ENCODE results near the gene RRP1. TPM values are rescaled to one million over a fixed set of nuclear protein-coding genes. Genes with fewer than 3 reads are reported as not detected.

Gene RRP1
- total RNA-seq, 1 experiment from 2014 or later = 53.9 TPM

DNA sequence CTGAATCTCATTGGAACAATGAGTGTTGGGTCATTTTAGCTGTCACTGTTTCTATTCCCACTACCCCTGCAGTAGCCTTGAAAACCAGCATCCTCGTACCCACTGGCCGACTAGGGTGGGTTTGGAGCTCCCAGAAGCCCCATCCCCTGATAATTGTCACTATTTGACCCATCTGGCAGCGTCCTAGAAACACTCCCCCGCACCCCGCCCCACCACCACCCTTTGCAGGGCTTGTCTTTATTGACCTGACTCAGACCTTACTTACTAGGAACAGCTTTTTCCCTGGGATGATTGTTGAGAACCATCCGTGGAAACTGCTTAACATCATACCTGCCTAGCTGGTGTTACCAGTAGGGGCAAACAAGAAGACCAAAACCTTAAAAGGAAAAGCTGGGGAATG, 47.2 kb downstream of the RRP1 start:
- no peaks in the 10 kb centered on the region for H3K9me3 ChIP-seq (ENCODE audit: control insufficient read depth in 1 of 2, insufficient read depth in 1 of 2, low read depth in 1 of 2, low read length in 2 of 2)
- no peaks in the 10 kb centered on the region for H3K36me3 ChIP-seq (ENCODE audit: control insufficient read depth in 1 of 2, insufficient read depth in 2 of 2, low read length in 2 of 2)
- H3K4me1 ChIP-seq (ENCODE audit: control insufficient read depth in 1 of 2, insufficient read depth in 2 of 2, low read length in 2 of 2) = no peaks in the 10 kb centered on the region
- POLR2A ChIA-PET = no interaction called here
- intact Hi-C loops (cut with micrococcal nuclease) = no loop called here
- RAD21 ChIA-PET (ENCODE audit: low non-redundant PET in 1 of 2, low total read pairs in 2 of 2, uncharacterized antibody in 2 of 2, unreplicated experiment in 2 of 2) = no interaction called here
- H3K27ac ChIP-seq (ENCODE audit: low read depth, low read length) = no peak overlapping the region
- H4K20me1 ChIP-seq (ENCODE audit: insufficient read depth) = no peaks in the 10 kb centered on the region
- CTCF ChIA-PET = interaction anchor here (1.3 kb wide), 1 partner anchor 9 kb away, joined by 3 read pairs; no protein-coding TSS in a partner anchor
- ATAC-seq (no peak), DNase-seq (ENCODE audit: low read depth, low spot score) (no peak)
- no peaks in the 10 kb centered on the region for H3K9me2 ChIP-seq (ENCODE audit: insufficient read depth)
- TF ChIP-seq, protein P1, sequence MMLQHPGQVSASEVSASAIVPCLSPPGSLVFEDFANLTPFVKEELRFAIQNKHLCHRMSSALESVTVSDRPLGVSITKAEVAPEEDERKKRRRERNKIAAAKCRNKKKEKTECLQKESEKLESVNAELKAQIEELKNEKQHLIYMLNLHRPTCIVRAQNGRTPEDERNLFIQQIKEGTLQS (IDR thresholded peaks at IDR 0.05) = no peak
- TF ChIP-seq YY1 (IDR thresholded peaks at IDR 0.05; ENCODE audit: extremely low read depth, insufficient replicate concordance, low read depth, low read length) = no peak
- no peak for TF ChIP-seq EZH2phosphoT487 (IDR thresholded peaks at IDR 0.05; ENCODE audit: borderline replicate concordance)
- no peak for TF ChIP-seq ZFX (IDR thresholded peaks at IDR 0.05)
- no peak for TF ChIP-seq EZH2 (IDR thresholded peaks at IDR 0.05)
- TF ChIP-seq ZNF274 (IDR thresholded peaks at IDR 0.05; ENCODE audit: low read depth, low read length) = no peak
- TF ChIP-seq, protein P2, sequence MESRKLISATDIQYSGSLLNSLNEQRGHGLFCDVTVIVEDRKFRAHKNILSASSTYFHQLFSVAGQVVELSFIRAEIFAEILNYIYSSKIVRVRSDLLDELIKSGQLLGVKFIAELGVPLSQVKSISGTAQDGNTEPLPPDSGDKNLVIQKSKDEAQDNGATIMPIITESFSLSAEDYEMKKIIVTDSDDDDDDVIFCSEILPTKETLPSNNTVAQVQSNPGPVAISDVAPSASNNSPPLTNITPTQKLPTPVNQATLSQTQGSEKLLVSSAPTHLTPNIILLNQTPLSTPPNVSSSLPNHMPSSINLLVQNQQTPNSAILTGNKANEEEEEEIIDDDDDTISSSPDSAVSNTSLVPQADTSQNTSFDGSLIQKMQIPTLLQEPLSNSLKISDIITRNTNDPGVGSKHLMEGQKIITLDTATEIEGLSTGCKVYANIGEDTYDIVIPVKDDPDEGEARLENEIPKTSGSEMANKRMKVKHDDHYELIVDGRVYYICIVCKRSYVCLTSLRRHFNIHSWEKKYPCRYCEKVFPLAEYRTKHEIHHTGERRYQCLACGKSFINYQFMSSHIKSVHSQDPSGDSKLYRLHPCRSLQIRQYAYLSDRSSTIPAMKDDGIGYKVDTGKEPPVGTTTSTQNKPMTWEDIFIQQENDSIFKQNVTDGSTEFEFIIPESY (IDR thresholded peaks at IDR 0.05; ENCODE audit: extremely low read depth, insufficient replicate concordance, low read length) = no peak
- TF ChIP-seq, protein P3, sequence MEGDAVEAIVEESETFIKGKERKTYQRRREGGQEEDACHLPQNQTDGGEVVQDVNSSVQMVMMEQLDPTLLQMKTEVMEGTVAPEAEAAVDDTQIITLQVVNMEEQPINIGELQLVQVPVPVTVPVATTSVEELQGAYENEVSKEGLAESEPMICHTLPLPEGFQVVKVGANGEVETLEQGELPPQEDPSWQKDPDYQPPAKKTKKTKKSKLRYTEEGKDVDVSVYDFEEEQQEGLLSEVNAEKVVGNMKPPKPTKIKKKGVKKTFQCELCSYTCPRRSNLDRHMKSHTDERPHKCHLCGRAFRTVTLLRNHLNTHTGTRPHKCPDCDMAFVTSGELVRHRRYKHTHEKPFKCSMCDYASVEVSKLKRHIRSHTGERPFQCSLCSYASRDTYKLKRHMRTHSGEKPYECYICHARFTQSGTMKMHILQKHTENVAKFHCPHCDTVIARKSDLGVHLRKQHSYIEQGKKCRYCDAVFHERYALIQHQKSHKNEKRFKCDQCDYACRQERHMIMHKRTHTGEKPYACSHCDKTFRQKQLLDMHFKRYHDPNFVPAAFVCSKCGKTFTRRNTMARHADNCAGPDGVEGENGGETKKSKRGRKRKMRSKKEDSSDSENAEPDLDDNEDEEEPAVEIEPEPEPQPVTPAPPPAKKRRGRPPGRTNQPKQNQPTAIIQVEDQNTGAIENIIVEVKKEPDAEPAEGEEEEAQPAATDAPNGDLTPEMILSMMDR (IDR thresholded peaks at IDR 0.05 in 2 of 3, conservative IDR thresholded peaks at IDR 0.05 in 1 of 3; ENCODE audit: borderline replicate concordance in 1 of 3, insufficient read depth in 1 of 3, low read depth in 2 of 3, low read length in 2 of 3) = no peak
- no peak for TF ChIP-seq SIN3A (IDR thresholded peaks at IDR 0.05; ENCODE audit: low read depth)
- TF ChIP-seq RAD21 (IDR thresholded peaks at IDR 0.05; ENCODE audit: low read depth) = no peak
- TF ChIP-seq SRF (IDR thresholded peaks at IDR 0.05; ENCODE audit: low read depth) = no peak
- TF ChIP-seq, protein P4, sequence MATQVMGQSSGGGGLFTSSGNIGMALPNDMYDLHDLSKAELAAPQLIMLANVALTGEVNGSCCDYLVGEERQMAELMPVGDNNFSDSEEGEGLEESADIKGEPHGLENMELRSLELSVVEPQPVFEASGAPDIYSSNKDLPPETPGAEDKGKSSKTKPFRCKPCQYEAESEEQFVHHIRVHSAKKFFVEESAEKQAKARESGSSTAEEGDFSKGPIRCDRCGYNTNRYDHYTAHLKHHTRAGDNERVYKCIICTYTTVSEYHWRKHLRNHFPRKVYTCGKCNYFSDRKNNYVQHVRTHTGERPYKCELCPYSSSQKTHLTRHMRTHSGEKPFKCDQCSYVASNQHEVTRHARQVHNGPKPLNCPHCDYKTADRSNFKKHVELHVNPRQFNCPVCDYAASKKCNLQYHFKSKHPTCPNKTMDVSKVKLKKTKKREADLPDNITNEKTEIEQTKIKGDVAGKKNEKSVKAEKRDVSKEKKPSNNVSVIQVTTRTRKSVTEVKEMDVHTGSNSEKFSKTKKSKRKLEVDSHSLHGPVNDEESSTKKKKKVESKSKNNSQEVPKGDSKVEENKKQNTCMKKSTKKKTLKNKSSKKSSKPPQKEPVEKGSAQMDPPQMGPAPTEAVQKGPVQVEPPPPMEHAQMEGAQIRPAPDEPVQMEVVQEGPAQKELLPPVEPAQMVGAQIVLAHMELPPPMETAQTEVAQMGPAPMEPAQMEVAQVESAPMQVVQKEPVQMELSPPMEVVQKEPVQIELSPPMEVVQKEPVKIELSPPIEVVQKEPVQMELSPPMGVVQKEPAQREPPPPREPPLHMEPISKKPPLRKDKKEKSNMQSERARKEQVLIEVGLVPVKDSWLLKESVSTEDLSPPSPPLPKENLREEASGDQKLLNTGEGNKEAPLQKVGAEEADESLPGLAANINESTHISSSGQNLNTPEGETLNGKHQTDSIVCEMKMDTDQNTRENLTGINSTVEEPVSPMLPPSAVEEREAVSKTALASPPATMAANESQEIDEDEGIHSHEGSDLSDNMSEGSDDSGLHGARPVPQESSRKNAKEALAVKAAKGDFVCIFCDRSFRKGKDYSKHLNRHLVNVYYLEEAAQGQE (IDR thresholded peaks at IDR 0.05; ENCODE audit: low read depth) = no peak
- TF ChIP-seq POLR2AphosphoS5 (IDR thresholded peaks at IDR 0.05; ENCODE audit: low read depth, low read length) = no peak
- no peak for TF ChIP-seq TCF7L2 (IDR thresholded peaks at IDR 0.05; ENCODE audit: borderline replicate concordance, extremely low read depth, insufficient read depth, insufficient read length)
- no peak for TF ChIP-seq CBX3 (IDR thresholded peaks at IDR 0.05; ENCODE audit: low read depth)
- no peak for TF ChIP-seq ELF1 (IDR thresholded peaks at IDR 0.05; ENCODE audit: borderline replicate concordance, low read depth)
- no peak for TF ChIP-seq POLR2A (IDR thresholded peaks at IDR 0.05; ENCODE audit: borderline replicate concordance, extremely low read depth, insufficient read depth, insufficient read length)
- no peak overlapping the region for H3K4me2 ChIP-seq (ENCODE audit: low read length)
- no peak overlapping the region for H3K9ac ChIP-seq (ENCODE audit: low read length)
- H3K4me3 ChIP-seq (replicated peaks in 1 of 2; ENCODE audit: low read depth in 1 of 2, low read length in 2 of 2) = no peak overlapping the region
- no peaks in the 10 kb centered on the region for H3K27me3 ChIP-seq (ENCODE audit: insufficient read depth, low read length)
- BruUV-seq (replicated peaks) = no TSS peak
- H2AFZ ChIP-seq (ENCODE audit: low read depth, low read length, poor library complexity, severe bottlenecking) = no peak overlapping the region
- no peaks in the 10 kb centered on the region for H3K79me2 ChIP-seq (ENCODE audit: insufficient read depth, low read length)
